ENCODE results near the gene HIP1. TPM values are rescaled to one million over a fixed set of nuclear protein-coding genes. Genes with fewer than 3 reads are reported as not detected.
"Not testable (repeated sequence)": the region's sequence is repeated elsewhere in the genome, so short reads cannot be mapped to it uniquely, and the experiment has no call there.

Gene HIP1
- total RNA-seq, 1 donor from 2014 or later, result 12.4 TPM

GRCh38 chr7:75639071-75639885 lies 99.5 kb downstream of the HIP1 start:
- Histone ChIP-seq H3K36me3 (ENCODE audit: control insufficient read depth, insufficient read depth, low read length) (no peaks in the 10 kb centered on the region), H3K27me3 (ENCODE audit: control insufficient read depth, insufficient read depth, low read length) (no peaks in the 10 kb centered on the region), H3K4me3 (ENCODE audit: low read depth, low read length) (peak overlapping the region; percentile 69)
- DNase-seq (ENCODE audit: low read depth), result no peak
- no peak for TF ChIP-seq CTCF (IDR thresholded peaks at IDR 0.05; ENCODE audit: insufficient read depth, low read length, poor library complexity, severe bottlenecking)

GRCh38 chr7:75638594-75639070 lies 100.1 kb downstream of the HIP1 start:
- Histone ChIP-seq H3K36me3 (ENCODE audit: control insufficient read depth, insufficient read depth, low read length) (no peaks in the 10 kb centered on the region), H3K27me3 (ENCODE audit: control insufficient read depth, insufficient read depth, low read length) (no peaks in the 10 kb centered on the region), H3K4me3 (ENCODE audit: low read depth, low read length) (peak overlapping the region; percentile 69)
- TF ChIP-seq CTCF (IDR thresholded peaks at IDR 0.05; ENCODE audit: insufficient read depth, low read length, poor library complexity, severe bottlenecking), result no peak
- no peak for DNase-seq (ENCODE audit: low read depth)

GRCh38 chr7:75637854-75638593 lies 100.7 kb downstream of the HIP1 start:
- DNase-seq (ENCODE audit: low read depth), result no peak
- H3K36me3 ChIP-seq (ENCODE audit: control insufficient read depth, insufficient read depth, low read length), result no peaks in the 10 kb centered on the region
- H3K4me3 ChIP-seq (ENCODE audit: low read depth, low read length), result peak overlapping the region; percentile 69
- TF ChIP-seq CTCF (IDR thresholded peaks at IDR 0.05; ENCODE audit: insufficient read depth, low read length, poor library complexity, severe bottlenecking), result no peak
- no peaks in the 10 kb centered on the region for H3K27me3 ChIP-seq (ENCODE audit: control insufficient read depth, insufficient read depth, low read length)

GRCh38 chr7:75635036-75635435 lies 103.7 kb downstream of the HIP1 start:
- no peaks in the 10 kb centered on the region for H3K36me3 ChIP-seq (ENCODE audit: control insufficient read depth, insufficient read depth, low read length)
- no peak for DNase-seq (ENCODE audit: low read depth)
- H3K4me3 ChIP-seq (ENCODE audit: low read depth, low read length), result no peak overlapping the region
- no peak for TF ChIP-seq CTCF (IDR thresholded peaks at IDR 0.05; ENCODE audit: insufficient read depth, low read length, poor library complexity, severe bottlenecking)
- no peaks in the 10 kb centered on the region for H3K27me3 ChIP-seq (ENCODE audit: control insufficient read depth, insufficient read depth, low read length)

- not testable (repeated sequence) for H3K36me3 ChIP-seq (ENCODE audit: control insufficient read depth, insufficient read depth, low read length); H3K27me3 ChIP-seq (ENCODE audit: control insufficient read depth, insufficient read depth, low read length); H3K4me3 ChIP-seq (ENCODE audit: low read depth, low read length); DNase-seq (ENCODE audit: low read depth)
Observed at GRCh38 chr7:75632587-75632986, 106.2 kb downstream of the HIP1 start.

- Histone ChIP-seq H3K27me3 (ENCODE audit: control insufficient read depth, insufficient read depth, low read length) (no peaks in the 10 kb centered on the region), H3K4me3 (ENCODE audit: low read depth, low read length) (no peak overlapping the region), H3K36me3 (ENCODE audit: control insufficient read depth, insufficient read depth, low read length) (no peaks in the 10 kb centered on the region)
- no peak for DNase-seq (ENCODE audit: low read depth)
- no peak for TF ChIP-seq CTCF (IDR thresholded peaks at IDR 0.05; ENCODE audit: insufficient read depth, low read length, poor library complexity, severe bottlenecking)
Observed at GRCh38 chr7:75631711-75632110, 107.0 kb downstream of the HIP1 start.

Data from kidney epithelial cell (primary cell).